Smooth muscle cell of the brain vasculature (primary cell): ENCODE measurements around the gene ESYT2.
A peak's percentile ranks its signal among the peaks of the same experiment; 100 is the strongest.
"Not testable (repeated sequence)": the region's sequence is repeated elsewhere in the genome, so short reads cannot be mapped to it uniquely, and the experiment has no call there.

Experiments
- DNase-seq: peaks from one replicate; pipeline ENCODE4 v3.0.0-alpha.2; 2012; ENCODE audit warnings: low read depth, low spot score

Gene ESYT2

DNA sequence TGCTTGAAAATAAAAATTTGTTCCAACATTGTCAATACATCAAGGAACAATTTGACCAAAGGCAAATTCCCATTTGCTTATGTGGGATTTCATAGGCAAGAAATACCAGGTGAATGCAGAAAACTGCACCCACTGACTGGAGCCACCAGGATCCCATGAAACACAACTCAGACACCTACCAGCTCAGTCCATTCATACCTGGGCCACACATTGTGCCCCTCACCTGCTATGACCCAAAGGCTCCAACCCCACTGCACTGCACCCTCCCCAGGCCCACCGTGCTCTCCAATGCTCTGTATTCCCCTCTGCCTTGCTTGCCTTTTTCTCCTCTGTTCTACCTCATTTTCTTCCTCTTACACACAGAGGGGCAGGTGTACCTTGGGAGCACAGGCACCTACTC, 130.0 kb downstream of the ESYT2 start:
- DNase-seq, result no peak

DNA sequence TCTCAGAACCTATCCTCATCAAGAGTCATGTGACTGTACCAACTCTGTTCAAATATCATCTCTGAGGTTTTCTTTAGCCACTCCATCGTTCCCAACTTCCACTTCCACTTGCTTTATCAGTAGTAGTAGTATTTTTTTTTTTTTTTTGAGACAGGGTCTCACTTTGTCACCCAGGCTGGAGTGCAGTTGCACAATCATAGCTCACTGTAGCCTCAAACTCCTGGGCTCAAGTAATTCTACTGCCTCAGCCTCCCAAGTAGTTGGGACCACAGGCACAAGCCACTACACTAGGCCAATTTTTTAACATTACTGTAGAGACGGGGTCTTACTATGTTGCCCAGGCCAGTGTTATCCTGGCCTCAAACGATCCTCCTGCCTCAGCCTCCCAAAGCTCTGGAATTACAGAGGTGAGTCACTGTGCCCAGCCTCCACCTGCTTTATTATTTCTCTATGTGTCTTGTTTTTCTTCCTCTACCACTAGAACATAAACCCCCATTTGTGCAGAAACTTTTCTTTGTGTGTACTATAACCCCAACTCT, 130.6 kb downstream of the ESYT2 start:
- DNase-seq, result no peak

DNA sequence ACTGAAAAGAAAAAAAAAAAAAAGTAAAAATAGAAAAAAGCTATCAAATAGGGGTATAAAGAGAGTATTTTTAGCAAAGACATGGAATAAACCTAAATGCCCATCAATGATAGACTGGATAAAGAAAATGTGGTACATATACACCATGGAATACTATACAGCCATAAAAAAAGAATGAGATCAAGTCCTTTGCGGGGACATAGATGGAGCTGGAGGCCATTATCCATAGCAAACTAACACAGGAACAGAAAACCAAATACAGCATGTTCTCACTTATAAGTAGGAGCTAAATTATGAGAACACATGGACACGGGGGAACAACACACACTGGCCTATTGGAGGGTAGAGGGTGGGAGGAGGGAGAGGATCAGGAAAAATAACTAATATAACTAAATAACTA, 131.7 kb downstream of the ESYT2 start:
- not testable (repeated sequence) for DNase-seq

DNA sequence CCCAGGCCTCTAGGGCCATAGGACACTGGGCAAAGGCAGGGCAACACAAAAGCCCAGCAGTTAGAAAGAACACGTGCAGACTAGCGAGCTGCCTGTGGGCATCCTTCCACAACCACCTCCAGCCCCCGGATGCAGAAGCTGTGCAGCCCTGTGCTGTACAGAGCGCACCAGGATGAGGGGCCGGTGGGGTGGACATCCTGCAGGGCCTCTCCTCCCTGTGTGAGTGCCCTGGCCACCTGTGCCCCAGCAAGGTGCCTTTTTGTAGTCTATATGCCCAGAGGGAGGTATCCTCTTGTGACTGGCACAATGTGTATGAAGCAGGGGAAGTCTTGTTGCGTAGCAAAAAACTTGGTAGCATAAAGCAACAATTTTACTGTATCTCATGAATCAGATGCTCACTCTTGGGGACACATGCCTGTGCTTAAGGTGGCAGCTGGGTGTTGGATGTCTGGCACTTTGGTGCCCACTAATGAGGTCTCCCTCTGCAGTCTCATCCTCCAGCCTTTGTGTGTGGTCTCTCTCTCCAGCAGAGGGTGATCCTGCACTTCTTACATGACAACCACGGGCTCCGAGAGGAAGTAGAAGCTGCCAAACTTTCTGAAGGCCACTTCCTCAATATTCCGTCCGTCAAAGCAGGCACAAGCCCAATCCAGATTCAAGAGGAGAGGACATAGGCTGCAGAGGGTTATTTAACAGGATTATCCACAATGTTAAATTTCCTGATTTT, 133.4 kb downstream of the ESYT2 start:
- peak; percentile 53 for DNase-seq

DNA sequence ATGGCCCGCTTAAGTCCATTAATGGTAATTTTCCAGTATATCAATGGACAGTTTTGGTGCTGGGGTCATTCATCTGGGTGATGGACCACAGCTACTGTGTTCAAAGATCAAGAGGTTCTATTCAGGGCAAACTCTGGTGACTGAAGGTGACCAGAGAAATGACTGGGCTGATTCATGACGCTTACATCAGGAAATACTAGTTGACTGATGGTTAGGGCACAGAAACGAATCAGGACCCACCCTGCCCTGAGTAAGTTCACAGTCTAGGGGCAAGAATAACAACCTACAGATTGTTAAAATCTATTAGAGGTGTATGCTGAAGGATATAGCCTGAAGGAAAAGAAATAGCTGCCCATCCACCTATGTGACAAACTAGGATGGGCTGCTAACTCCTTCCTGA, 134.3 kb downstream of the ESYT2 start:
- DNase-seq, result no peak

DNA sequence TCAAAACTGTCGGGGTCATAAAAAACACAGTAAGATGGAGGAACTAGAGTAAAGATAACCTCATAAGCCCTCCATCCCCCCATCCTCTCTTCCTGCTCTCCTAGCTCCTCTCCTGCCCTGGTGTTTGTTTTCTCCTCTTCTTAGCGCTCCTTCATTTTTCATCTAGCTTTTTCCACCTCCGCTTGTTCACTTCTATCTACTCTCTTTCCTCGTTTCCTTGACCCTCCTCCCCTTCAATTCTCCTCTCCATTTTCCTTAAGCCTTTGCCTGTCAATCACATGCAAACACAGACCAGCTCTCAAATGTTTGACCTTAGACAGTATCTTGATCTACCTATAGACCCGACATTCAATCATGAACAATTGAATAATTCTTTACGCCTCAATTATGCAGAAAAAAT, 134.7 kb downstream of the ESYT2 start:
- DNase-seq, result no peak

DNA sequence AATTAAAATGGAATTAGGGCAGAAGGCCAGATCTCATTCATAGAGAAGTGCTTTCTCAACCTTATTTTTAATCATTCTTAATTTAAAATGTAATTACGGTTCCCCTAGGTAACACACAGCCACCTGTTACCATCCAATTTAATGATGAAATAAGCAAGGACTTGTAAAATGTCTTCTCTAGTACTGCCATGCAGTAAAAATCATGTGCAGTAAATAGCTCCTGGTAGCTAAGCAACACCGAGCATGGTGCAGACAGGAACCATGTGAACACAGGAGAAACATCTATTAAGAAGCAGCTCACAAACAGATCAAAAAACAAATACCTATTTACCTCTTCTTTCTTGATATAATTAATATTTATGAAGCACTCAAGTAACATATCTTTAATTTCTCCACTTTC, 139.8 kb downstream of the ESYT2 start:
- no peak for DNase-seq

DNA sequence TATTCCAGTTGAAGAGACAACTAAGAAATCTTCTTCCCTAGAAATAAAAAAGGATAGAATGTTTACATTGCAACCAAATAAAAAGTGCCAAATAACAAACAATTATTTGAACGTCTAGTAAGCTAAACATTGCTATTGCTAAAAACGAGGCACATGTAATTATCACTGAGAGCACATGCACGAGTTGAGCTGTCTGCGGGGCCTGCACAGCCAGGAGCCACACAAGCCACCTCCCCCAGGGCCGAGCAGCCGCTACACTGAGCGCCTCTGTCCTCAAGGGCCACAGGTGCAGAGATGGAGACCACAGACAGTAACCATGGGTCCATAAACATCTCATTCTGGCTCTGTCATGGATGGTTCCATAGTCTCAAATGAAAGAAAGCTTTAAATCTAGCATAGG, 141.9 kb downstream of the ESYT2 start:
- no peak for DNase-seq

DNA sequence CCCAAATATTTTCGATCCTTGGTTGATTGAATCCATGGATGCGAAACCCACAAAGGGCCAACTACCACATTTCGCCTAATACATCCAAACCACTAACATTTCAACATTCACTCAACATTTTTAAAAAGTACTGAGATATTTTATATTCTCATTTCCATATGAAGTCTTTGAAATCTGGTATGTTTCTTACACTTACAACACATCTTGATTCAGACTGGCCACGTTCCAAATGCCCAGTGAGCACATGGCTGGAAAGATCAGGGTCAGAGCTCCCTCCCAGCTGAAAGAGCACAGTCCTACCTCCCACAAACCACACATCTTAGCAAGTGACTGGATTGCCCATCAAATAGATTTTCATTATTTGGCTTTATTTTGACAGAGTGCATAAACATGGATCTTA, 143.6 kb downstream of the ESYT2 start:
- DNase-seq, result no peak

DNA sequence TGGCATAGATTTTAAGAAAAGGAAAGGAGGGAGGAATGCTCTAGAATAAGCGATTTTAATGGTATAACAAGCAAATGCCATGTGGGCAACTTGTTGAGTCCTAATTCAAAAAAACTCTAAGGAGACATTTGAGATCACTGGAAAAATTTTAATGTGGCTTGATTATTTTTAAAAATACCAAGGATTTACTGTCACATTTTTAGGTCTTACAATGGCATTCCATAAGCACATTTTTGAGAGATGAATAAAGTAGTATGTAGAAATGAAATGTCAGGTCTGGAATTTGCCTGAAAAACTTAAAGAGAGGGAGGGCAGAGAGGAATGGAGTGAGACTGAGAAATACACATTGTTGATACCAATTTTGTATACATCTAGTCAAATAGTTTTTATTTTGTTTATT, 145.0 kb downstream of the ESYT2 start:
- DNase-seq, result no peak

DNA sequence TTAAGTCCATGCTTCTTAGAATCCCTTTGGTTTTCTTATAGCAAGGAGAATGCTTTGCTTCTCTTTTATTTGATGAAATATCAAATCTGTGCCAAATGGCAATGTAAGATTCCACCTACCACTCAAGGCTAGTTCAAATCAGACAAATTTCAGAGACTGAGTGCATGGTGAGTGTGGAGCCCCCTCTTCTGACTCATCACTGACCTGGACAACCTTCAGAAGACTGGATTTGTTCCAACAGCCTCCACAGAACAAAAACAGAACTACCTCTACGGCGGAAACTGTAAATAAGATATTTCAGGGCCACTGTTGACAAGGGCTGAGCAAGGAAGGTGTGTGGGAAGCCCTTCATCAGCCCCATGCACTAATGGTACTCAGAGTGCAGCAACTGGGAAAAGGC, 145.8 kb downstream of the ESYT2 start:
- DNase-seq, result no peak

DNA sequence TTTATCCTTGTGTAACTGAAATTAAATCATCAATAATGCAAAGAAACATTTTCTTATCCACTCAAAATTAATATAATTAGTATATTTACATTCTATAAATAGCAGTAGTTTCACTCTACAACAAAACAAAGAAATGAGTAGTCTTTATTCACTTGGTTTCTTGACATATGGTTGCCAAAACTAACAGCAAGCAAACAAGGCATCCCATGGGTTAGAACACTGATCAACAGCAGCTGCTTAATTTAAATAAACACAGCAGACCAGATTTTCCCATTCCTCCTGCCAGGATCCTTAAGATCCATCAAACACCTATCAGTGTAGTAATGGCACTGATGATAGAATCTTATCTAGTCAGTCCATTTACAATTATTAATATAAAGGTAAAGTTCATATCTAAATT, 146.9 kb downstream of the ESYT2 start:
- no peak for DNase-seq
